OCI-LY7 (cell line): ENCODE results near the gene LSAMP.

Source experiments
- CTCF ChIP-seq: fragments of 200-600 bp; sonication (generic); conservative IDR thresholded peaks from 2 replicates; pipeline ENCODE4 v1.5.1; 2014; ENCODE audit warnings: mild to moderate bottlenecking, antibody characterized with exemption, low read length, moderate library complexity, mixed read lengths
- EZH2phosphoT487 ChIP-seq: fragments of 200-600 bp; sonication (generic); IDR thresholded peaks from 2 replicates; pipeline ENCODE4 v1.6.1; 2018; ENCODE audit warnings: low read depth, borderline replicate concordance, mild to moderate bottlenecking, mixed run types, antibody characterized with exemption, low read length, moderate library complexity, mixed read lengths

DNA sequence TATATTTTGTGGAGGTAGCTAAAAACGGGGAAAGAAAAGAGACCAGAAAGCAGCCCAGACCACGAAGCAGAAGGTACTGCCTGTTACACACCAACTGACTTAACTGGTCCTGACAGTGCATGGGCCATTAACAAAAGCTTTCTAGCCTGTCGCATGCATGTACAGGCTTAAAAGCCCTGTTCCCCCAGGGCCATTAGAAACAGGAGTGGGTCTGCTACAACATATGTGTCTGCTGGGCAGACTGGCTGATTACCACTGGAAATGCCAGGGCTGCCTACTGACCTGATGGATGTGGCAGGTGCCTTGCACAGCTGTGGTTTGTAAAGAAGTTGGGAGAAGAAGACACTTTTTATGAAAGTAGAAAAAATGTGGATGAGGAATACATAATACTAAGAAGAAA is 684.6 kb downstream of the LSAMP start:
- TF ChIP-seq CTCF (no peak), EZH2phosphoT487 (no peak)
